ENCODE data around the gene OPCML.

The OPCML gene

GRCh38 chr11:132712466-132712865, 819.8 kb downstream of the OPCML start:
- Histone ChIP-seq H3K27ac (ENCODE audit: low read length) (no peak overlapping the region), H3K9me2 (replicated peaks; ENCODE audit: insufficient read depth, low read length) (no peaks in the 10 kb centered on the region), H3K36me3 (replicated peaks; ENCODE audit: insufficient read depth, low read length) (no peaks in the 10 kb centered on the region), H3K9ac (ENCODE audit: low read length) (no peak overlapping the region), H3K4me3 (ENCODE audit: low read length) (no peak overlapping the region), H3K27me3 (replicated peaks; ENCODE audit: insufficient read depth, low read length) (no peaks in the 10 kb centered on the region), H2AFZ (ENCODE audit: low read length) (no peak overlapping the region), H3K4me1 (ENCODE audit: low read length) (no peaks in the 10 kb centered on the region), H3K9me3 (replicated peaks; ENCODE audit: insufficient read depth, low read length) (no peaks in the 10 kb centered on the region), H3K4me2 (ENCODE audit: low read depth, low read length) (no peak overlapping the region), H3K79me2 (ENCODE audit: low read length) (no peaks in the 10 kb centered on the region), H3F3A (ENCODE audit: insufficient read depth, low read length) (no peaks in the 10 kb centered on the region), H4K20me1 (ENCODE audit: insufficient read depth, low read length) (no peaks in the 10 kb centered on the region)
- TF ChIP-seq CTCF (IDR thresholded peaks at IDR 0.05; ENCODE audit: low read length) (no peak), EZH2 (optimal IDR thresholded peaks at IDR 0.05; ENCODE audit: low read depth, low read length) (no peak), EZH2phosphoT487 (IDR thresholded peaks at IDR 0.05; ENCODE audit: low read length) (no peak)
- DNase-seq, result no peak

GRCh38 chr11:132704781-132705375, 827.4 kb downstream of the OPCML start:
- Histone ChIP-seq H3K9me2 (replicated peaks; ENCODE audit: insufficient read depth, low read length) (no peaks in the 10 kb centered on the region), H3K4me1 (ENCODE audit: low read length) (no peaks in the 10 kb centered on the region), H3K27me3 (replicated peaks; ENCODE audit: insufficient read depth, low read length) (no peaks in the 10 kb centered on the region), H3K27ac (ENCODE audit: low read length) (no peak overlapping the region), H4K20me1 (ENCODE audit: insufficient read depth, low read length) (no peaks in the 10 kb centered on the region), H3K36me3 (replicated peaks; ENCODE audit: insufficient read depth, low read length) (no peaks in the 10 kb centered on the region), H3K4me2 (ENCODE audit: low read depth, low read length) (no peak overlapping the region), H3F3A (ENCODE audit: insufficient read depth, low read length) (no peaks in the 10 kb centered on the region), H3K9me3 (replicated peaks; ENCODE audit: insufficient read depth, low read length) (no peaks in the 10 kb centered on the region), H2AFZ (ENCODE audit: low read length) (no peak overlapping the region), H3K79me2 (ENCODE audit: low read length) (no peaks in the 10 kb centered on the region), H3K4me3 (ENCODE audit: low read length) (no peak overlapping the region), H3K9ac (ENCODE audit: low read length) (no peak overlapping the region)
- TF ChIP-seq CTCF (IDR thresholded peaks at IDR 0.05; ENCODE audit: low read length), result no peak
- no peak for TF ChIP-seq EZH2phosphoT487 (IDR thresholded peaks at IDR 0.05; ENCODE audit: low read length)
- no peak for TF ChIP-seq EZH2 (optimal IDR thresholded peaks at IDR 0.05; ENCODE audit: low read depth, low read length)
- no peak for DNase-seq

GRCh38 chr11:132692891-132693290, 839.4 kb downstream of the OPCML start:
- Histone ChIP-seq H4K20me1 (ENCODE audit: insufficient read depth, low read length) (no peaks in the 10 kb centered on the region), H3K4me1 (ENCODE audit: low read length) (no peaks in the 10 kb centered on the region), H3K9me3 (replicated peaks; ENCODE audit: insufficient read depth, low read length) (no peaks in the 10 kb centered on the region), H3K79me2 (ENCODE audit: low read length) (no peaks in the 10 kb centered on the region), H3K9ac (ENCODE audit: low read length) (no peak overlapping the region), H3K4me2 (ENCODE audit: low read depth, low read length) (no peak overlapping the region), H2AFZ (ENCODE audit: low read length) (no peak overlapping the region), H3K36me3 (replicated peaks; ENCODE audit: insufficient read depth, low read length) (no peaks in the 10 kb centered on the region), H3K9me2 (replicated peaks; ENCODE audit: insufficient read depth, low read length) (no peaks in the 10 kb centered on the region), H3K27me3 (replicated peaks; ENCODE audit: insufficient read depth, low read length) (no peaks in the 10 kb centered on the region), H3K27ac (ENCODE audit: low read length) (no peak overlapping the region), H3K4me3 (ENCODE audit: low read length) (no peak overlapping the region), H3F3A (ENCODE audit: insufficient read depth, low read length) (no peaks in the 10 kb centered on the region)
- no peak for TF ChIP-seq EZH2phosphoT487 (IDR thresholded peaks at IDR 0.05; ENCODE audit: low read length)
- no peak for TF ChIP-seq EZH2 (optimal IDR thresholded peaks at IDR 0.05; ENCODE audit: low read depth, low read length)
- TF ChIP-seq CTCF (IDR thresholded peaks at IDR 0.05; ENCODE audit: low read length), result no peak
- DNase-seq, result no peak
